Thymus (tissue), 11 donors: Measurements from ENCODE around the gene TBC1D16. TPM values are rescaled to one million over a fixed set of nuclear protein-coding genes. Genes with fewer than 3 reads are reported as not detected.
"Not testable (repeated sequence)": the region's sequence is repeated elsewhere in the genome, so short reads cannot be mapped to it uniquely, and the experiment has no call there.

Source experiments
- DNase-seq, 9 donors: peaks; one replicate each; pipeline ENCODE4 v3.0.0-alpha.2; 2013; ENCODE audit warnings: low spot score in 9 of 9, low read depth in 6 of 9, missing footprints in 1 of 9
- H3K27ac ChIP-seq, 2 donors: one replicate each; pipeline ENCODE4 v1.5.1; 2013; ENCODE audit warnings: control low read depth in 1 of 2, low read depth in 1 of 2, low read length in 1 of 2, mild to moderate bottlenecking in 1 of 2, moderate library complexity in 1 of 2
- H3K27me3 ChIP-seq, 2 donors: one replicate each; pipeline ENCODE4 v1.5.1; 2013; ENCODE audit warnings: low read length in 1 of 2; ENCODE audit not compliant: control insufficient read depth in 2 of 2, insufficient read depth in 1 of 2
- H3K36me3 ChIP-seq, 2 donors: one replicate each; pipeline ENCODE4 v1.5.1; 2013; ENCODE audit warnings: low read length in 1 of 2, mild to moderate bottlenecking in 1 of 2, moderate library complexity in 1 of 2; ENCODE audit not compliant: control insufficient read depth in 2 of 2, insufficient read depth in 2 of 2
- H3K4me1 ChIP-seq, 2 donors: one replicate each; pipeline ENCODE4 v1.5.1; 2013; ENCODE audit warnings: low read length in 2 of 2; ENCODE audit not compliant: control insufficient read depth in 2 of 2, insufficient read depth in 2 of 2
- H3K4me3 ChIP-seq, 2 donors: one replicate each; pipeline ENCODE4 v1.5.1; 2013; ENCODE audit warnings: low read length in 2 of 2, control low read depth in 1 of 2, mild to moderate bottlenecking in 1 of 2
- H3K9me3 ChIP-seq, 2 donors: one replicate each; pipeline ENCODE4 v1.5.1; 2013; ENCODE audit warnings: low read length in 1 of 2, mild to moderate bottlenecking in 1 of 2; ENCODE audit not compliant: control insufficient read depth in 2 of 2, insufficient read depth in 1 of 2
- WGBS: extraction: QIAGEN DNeasy Blood & Tissue Kit; methylation state at CpG from one replicate; pipeline ENCODE4 v1.1.7; 2013; 5-methylcytosine and 5-hydroxymethylcytosine counted together
- polyA plus RNA-seq: library from polyadenylated mRNA; stranded (reverse); fragments of 200-250 nt; gene quantifications from one replicate; pipeline ENCODE4 v1.2.3, GENCODE V29; 2013
- total RNA-seq: library from RNA; stranded (reverse); fragments of 120-200 nt; gene quantifications from one replicate; pipeline ENCODE4 v1.2.4, GENCODE V29; 2013
- donor health status: healthy.

Gene TBC1D16
- total and polyA plus RNA-seq, 2 donors, result 3.7 to 4.2 TPM

DNA sequence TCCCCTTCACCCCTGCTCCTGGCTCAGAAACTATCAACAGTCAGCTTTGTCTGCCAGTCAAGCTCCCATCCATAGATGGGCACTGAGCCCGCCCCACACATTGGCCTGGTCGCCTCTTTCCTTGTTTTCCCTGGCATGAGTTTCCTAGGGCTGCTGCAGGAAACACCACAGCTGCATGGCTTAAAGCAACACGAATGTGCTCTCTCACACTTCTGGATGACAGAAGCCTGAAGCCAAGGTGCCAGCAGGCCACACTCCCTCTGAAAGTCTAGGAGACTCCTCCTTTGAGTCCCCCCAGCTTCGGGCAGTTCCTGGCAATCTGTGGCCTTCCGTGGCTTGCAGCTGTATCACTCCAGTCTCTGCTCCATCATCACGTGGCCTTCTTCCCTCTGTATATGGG is 69.9 kb downstream of the TBC1D16 start:
- 95% methylated on average over 6 of the region's 6 CpGs for WGBS
- no peak for DNase-seq
- H3K36me3 ChIP-seq, result no peaks in the 10 kb centered on the region

DNA sequence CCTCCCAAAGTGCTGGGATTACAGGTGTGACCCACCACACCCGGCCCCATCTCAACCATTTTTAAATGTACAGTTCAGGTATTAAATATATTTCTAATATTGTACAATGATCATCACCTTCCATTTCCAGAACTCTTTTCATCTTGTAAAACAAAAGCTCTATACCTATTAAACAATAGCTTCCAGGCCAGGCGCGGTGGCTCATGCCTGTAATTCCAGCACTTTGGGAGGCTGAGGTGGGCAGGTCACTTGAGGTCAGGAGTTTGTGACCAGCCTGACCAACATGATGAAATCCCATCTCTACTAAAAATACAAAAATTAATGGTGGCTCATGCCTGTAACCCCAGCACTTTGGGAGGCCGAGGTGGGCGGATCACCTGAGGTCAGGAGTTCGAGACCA is 73.2 kb downstream of the TBC1D16 start:
- H3K4me3 ChIP-seq, DNase-seq, H3K9me3 ChIP-seq, H3K27ac ChIP-seq, H3K4me1 ChIP-seq, H3K36me3 ChIP-seq, H3K27me3 ChIP-seq: not testable (repeated sequence)
- WGBS, result 98% methylated on average over 6 of the region's 6 CpGs

More for the DNA sequence above, 69.9 kb downstream of the TBC1D16 start:
- no peaks in the 10 kb centered on the region for H3K9me3 ChIP-seq
- H3K4me3 ChIP-seq, result no peak overlapping the region
- H3K27me3 ChIP-seq, result no peaks in the 10 kb centered on the region
- H3K4me1 ChIP-seq, result no peaks in the 10 kb centered on the region
- H3K27ac ChIP-seq, result no peak overlapping the region

DNA sequence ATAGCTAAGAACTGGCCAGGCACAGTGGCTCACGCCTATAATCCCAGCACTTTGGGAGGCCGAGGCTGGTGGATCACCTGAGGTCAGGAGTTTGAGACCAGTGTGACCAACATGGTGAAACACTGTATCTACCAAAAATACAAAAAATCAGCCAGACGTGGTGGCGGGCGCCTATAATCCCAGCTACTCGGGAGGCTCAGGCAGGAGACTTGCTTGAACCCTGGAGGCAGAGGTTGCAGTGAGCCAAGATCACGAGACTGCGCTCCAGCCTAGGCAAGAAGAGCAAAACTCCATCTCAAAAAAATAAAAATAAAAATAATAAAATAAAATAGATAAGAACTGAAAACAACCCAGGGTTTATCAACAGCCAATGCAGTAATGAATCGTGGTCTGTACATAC is 74.1 kb downstream of the TBC1D16 start:
- not testable (repeated sequence) for H3K9me3 ChIP-seq, H3K27me3 ChIP-seq, H3K27ac ChIP-seq, DNase-seq, H3K4me1 ChIP-seq, H3K36me3 ChIP-seq, H3K4me3 ChIP-seq
- 97% methylated on average over 9 of the region's 9 CpGs for WGBS

DNA sequence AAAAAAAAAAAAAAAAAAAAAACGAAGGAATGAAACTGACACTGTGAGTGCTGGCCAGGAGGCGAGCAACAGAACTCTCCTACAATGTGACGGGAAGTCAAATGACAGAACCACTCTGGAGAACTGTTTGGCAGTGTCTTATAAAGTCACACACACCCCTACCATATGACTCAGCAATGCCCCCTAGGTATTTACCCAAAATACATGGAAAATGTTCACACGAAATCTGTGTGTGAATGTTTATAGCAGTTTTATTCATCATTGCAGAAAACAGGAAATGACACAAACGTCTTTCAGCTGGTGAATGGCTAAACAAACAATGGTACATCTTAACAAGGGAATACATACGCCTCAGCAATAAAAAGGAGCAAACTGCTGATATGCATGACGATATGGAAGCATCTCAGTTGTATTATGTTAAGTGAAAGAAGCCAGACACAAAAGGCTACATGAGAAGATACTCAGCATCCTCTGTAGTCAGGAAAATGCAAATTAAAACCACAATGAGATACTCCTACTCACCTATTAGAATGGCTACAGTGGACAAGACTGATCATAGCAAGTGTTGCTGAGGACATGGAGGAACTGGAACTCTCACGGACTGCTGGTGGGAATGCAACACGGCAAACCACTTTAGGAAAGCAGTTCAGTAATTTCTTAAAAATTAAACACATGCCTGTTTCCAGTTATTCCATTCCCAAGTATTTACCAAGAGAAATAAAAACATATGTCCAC is 74.7 kb downstream of the TBC1D16 start:
- H3K4me3 ChIP-seq, result no peak overlapping the region
- no peak overlapping the region for H3K27ac ChIP-seq
- no peaks in the 10 kb centered on the region for H3K9me3 ChIP-seq
- 86% methylated on average over 9 of the region's 9 CpGs for WGBS
- no peaks in the 10 kb centered on the region for H3K4me1 ChIP-seq
- no peaks in the 10 kb centered on the region for H3K27me3 ChIP-seq
- H3K36me3 ChIP-seq, result no peaks in the 10 kb centered on the region
- no peak for DNase-seq

DNA sequence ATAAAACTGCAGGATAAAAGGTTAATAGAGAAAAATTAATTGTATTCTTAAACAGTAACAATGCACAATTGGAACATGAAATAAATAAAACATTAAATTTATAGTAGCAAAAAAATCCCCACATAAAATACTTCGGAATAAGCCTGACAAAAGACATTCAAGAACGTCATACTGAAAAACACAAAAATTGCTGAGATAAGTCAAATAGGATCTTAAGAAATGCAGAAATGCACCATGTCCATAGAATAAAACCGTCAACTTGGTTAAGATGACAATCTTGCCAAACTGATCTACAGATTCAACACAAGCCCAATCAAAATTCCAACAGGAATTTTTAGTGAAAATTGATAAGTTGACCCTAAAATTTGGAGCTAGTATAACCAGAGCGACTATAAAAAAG is 76.6 kb downstream of the TBC1D16 start:
- no peaks in the 10 kb centered on the region for H3K9me3 ChIP-seq
- H3K27me3 ChIP-seq, result no peaks in the 10 kb centered on the region
- no peak overlapping the region for H3K4me3 ChIP-seq
- no peak overlapping the region for H3K27ac ChIP-seq
- no peak for DNase-seq
- no peaks in the 10 kb centered on the region for H3K4me1 ChIP-seq
- no peaks in the 10 kb centered on the region for H3K36me3 ChIP-seq
- 97% methylated on average over 4 of the region's 4 CpGs for WGBS

DNA sequence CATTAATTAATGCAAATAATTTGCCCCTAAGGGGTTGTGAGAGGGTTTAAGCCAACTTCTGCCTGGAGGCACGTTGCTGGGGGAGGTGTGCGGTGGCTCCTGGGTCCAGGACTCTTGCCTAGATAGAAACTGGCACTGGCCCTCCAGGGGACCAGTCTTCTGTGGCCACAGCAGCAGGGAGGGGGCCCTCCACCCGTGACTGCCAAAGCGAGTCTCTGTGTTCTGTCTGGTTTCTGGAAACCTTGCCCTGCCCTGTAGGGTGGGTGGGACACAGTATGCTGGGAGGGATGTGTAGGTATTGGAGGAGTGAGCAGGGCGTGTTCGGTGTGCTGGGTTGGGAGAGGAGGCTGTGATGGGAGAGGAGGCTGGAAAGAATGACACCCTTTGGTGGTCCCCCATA is 78.8 kb downstream of the TBC1D16 start:
- Histone ChIP-seq H3K36me3 (no peaks in the 10 kb centered on the region), H3K4me3 (no peak overlapping the region), H3K9me3 (no peaks in the 10 kb centered on the region), H3K4me1 (no peaks in the 10 kb centered on the region), H3K27ac (no peak overlapping the region), H3K27me3 (peaks cover 0 to 2% of the 10 kb centered on the region in 2 donors)
- WGBS, result 97% methylated on average over 6 of the region's 6 CpGs
- DNase-seq, result no peak

DNA sequence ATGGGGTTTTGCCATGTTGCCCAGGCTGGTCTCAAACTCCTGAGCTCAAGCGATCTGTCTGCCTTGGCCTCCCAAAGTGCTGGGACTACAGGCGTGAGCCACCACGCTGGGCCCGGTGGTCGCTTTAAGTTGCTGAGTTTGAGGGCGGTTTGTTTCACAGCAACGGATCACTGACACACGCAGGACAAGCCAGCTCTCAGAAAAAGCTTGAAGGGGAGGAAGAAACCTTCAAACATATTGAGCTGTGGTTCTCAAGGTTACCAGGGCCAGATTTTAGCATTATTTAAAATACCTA is 79.3 kb downstream of the TBC1D16 start:
- H3K27ac ChIP-seq, H3K4me3 ChIP-seq, H3K4me1 ChIP-seq, DNase-seq, H3K36me3 ChIP-seq, H3K27me3 ChIP-seq, H3K9me3 ChIP-seq: not testable (repeated sequence)
- WGBS, result 98% methylated on average over 8 of the region's 8 CpGs

DNA sequence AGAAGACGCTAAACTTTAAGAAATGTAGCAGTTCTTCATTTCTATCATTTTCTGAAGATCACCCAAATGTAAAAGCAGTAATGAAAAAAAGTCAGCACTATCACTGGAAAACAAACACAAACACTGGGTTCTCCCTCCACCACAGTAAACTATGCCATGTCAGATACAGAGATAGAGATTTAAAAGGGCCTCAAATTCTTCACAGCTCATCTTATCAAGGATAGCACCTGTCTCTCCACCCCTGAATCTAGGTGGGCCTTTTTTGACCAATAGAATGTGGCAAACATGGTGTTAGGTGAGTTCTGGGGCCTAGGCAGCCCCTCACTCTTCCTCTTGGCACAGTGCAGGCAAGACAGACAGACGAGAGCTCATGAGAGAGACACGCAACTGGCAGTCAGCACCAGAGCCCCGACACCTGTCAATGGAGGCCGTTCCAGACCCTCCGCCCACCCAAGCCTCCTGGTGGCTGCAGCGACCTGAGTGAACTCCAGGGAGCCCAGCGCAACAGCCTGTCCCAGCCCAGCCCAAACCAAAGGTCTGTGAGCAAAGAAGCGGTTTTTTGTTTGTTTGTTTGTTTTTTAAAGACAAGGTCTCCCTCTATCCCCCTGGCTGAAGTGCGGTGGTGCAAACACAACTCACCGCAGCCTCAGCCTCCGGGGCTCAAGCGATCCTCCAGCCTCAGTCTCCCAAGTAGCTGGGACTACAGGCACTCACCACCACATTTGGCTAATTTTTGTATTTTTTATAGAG is 79.8 kb downstream of the TBC1D16 start:
- H3K36me3 ChIP-seq, result no peaks in the 10 kb centered on the region
- peaks cover 0 to 6% of the 10 kb centered on the region in 2 donors for H3K4me1 ChIP-seq
- peaks cover 0 to 10% of the 10 kb centered on the region in 2 donors for H3K27me3 ChIP-seq
- no peak overlapping the region for H3K4me3 ChIP-seq
- WGBS, result 95% methylated on average over 13 of the region's 13 CpGs
- H3K27ac ChIP-seq, result no peak overlapping the region
- DNase-seq, result no peak
- no peaks in the 10 kb centered on the region for H3K9me3 ChIP-seq

DNA sequence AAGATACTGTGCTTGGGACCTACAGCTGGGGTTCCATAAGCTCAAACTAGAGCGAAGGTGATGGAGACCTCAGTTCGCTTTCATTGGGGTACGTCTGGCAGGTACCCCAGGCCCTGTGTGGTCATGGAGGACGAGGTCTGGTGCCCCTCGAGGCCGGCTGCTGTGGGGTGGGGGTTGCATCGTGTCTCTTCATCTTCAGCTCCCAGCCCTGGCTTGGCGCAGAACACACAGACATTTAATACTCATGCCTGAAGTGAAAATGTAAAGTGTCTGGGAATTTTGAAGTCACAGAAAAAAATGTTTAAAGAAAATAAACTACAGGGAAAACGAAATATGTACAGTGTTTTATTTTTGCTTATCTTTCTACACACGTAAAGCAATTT is 80.5 kb downstream of the TBC1D16 start:
- H3K4me3 ChIP-seq, result no peak overlapping the region
- 97% methylated on average over 10 of the region's 10 CpGs for WGBS
- H3K36me3 ChIP-seq, result no peaks in the 10 kb centered on the region
- no peak overlapping the region for H3K27ac ChIP-seq
- H3K9me3 ChIP-seq, result no peaks in the 10 kb centered on the region
- DNase-seq, result no peak
- H3K27me3 ChIP-seq, result peaks cover 0 to 16% of the 10 kb centered on the region in 2 donors
- H3K4me1 ChIP-seq, result peaks cover 0 to 10% of the 10 kb centered on the region in 2 donors
